ENCODE data around the gene PHKA1.
"Not testable (repeated sequence)": the region's sequence is repeated elsewhere in the genome, so short reads cannot be mapped to it uniquely, and the experiment has no call there.

The PHKA1 gene

DNA sequence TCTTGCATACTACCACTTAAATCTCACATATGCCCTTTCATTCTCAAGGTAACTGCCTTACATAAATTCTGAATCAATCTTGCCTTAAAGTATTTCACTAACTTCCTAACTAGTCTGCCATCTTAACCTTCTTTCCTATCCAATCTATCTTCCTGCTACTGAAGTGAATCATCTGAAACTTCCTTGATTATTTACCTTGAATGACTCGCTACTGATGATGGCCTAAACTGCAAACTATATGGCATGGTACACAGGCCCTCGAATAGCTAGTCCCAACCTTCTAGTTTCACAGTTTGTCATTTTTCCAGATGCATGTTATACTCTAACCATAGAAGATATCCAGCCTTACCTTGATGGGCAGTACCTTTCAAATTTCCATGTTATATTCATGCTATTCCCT is 19.9 kb downstream of the PHKA1 start:
- Histone ChIP-seq H3K4me3 (no peak overlapping the region), H3K4me1 (no peaks in the 10 kb centered on the region), H3K36me3 (replicated peaks) (peaks cover 16% of the 10 kb centered on the region), H3K27me3 (ENCODE audit: low read depth) (no peaks in the 10 kb centered on the region), H3K9me3 (no peaks in the 10 kb centered on the region)
- in situ Hi-C loops (cut with MboI; ENCODE audit: low sequenced_read_pairs) = no loop called here
- DNase-seq (ENCODE audit: low spot score in 2 of 2) = no peak

DNA sequence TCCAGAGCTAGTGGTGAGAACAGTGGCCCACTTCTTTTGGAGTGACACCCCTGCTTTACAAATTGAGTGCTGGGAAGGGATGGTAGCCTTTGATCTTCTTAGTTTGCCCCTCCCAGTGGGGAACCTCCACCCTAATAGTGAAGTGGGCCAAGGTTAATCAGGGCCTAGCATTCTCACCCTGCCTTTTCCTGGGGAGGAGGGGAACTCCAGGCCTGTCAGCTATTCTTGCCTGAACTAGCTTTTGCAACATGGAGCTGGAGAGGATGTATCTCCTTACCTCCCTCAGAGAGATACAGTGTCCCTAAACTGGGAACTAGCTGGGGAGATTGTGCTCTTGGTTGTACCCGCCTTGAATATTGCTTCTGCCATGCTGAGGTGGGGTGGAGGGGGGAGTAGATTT is 20.6 kb downstream of the PHKA1 start:
- in situ Hi-C loops (cut with MboI; ENCODE audit: low sequenced_read_pairs) = no loop called here
- H3K9me3 ChIP-seq = no peaks in the 10 kb centered on the region
- DNase-seq (ENCODE audit: low spot score in 2 of 2) = no peak
- no peak overlapping the region for H3K4me3 ChIP-seq
- no peaks in the 10 kb centered on the region for H3K27me3 ChIP-seq (ENCODE audit: low read depth)
- peaks cover 16% of the 10 kb centered on the region for H3K36me3 ChIP-seq (replicated peaks)
- no peaks in the 10 kb centered on the region for H3K4me1 ChIP-seq

DNA sequence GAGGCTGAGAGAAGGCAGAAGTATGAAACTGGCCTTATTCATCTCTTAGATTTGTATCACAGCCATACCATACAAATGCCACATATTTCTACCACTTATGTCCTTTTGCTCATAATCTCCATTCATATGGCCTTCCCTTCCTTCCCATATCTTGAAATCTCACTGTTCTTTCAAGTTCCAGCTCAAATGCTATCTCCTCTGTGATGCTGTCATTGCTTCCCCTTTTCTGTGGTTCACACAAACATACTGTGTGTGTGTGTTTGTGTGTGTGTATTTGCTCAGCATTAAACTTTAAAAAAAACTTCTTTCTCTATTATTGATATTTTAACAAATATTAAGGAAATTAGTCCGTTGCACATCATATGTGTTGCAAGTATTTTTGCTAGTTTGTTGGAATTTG is 26.7 kb downstream of the PHKA1 start:
- Histone ChIP-seq H3K27me3 (ENCODE audit: low read depth) (no peaks in the 10 kb centered on the region), H3K9me3 (no peaks in the 10 kb centered on the region), H3K4me1 (no peaks in the 10 kb centered on the region), H3K36me3 (replicated peaks) (peaks cover 6% of the 10 kb centered on the region; the same call in 1 of the 2 replicates), H3K4me3 (no peak overlapping the region)
- DNase-seq (ENCODE audit: low spot score in 2 of 2) = no peak
- in situ Hi-C loops (cut with MboI; ENCODE audit: low sequenced_read_pairs) = no loop called here

DNA sequence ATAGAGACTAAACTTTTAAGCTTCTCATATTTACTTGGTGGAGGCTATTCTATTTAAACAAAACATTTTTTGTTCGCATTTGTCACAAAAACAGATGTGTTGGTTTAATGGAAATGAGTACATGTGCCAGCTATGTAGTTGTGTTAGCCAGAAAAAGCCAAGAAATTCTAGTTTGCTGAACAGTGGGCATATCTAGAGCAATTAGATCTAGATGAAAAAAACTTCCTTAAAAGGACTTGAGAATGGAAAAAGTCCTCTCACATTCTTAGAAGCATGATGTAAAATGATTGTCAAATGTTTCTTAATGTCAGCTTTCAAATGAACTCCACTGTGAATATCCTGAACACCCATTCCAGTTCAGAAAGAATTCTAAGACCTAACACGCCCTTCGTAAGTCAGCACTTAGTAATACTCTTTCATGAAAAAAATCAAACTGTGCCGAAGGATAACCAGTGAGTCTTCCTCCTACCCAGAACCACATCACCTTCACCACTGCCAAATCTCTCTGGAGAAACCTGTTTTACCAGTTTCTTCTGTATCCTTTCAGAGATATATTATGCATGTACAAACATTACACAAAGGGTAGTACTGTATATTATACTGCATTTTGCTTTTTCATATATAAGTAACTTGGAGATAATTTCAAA is 28.2 kb downstream of the PHKA1 start:
- DNase-seq (ENCODE audit: low spot score in 2 of 2) = no peak

DNA sequence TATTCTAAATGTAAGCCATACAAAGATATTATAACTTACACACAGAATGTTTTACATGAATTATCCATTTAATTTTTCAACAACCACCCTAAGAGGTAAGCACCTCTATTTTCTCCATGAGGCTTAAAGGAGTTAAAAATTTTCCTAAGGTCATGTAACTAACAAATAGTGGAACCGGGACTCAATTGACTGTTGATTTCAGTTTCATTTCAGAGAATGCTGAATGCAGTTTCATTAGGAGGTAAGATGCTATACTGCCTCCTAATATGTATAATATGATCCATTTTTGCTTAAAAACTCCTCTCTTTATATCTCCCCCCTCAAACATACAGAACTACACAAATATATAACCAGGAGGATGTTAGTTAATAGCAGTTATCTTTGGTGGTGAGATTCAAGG is 29.1 kb downstream of the PHKA1 start:
- no peaks in the 10 kb centered on the region for H3K9me3 ChIP-seq
- no peaks in the 10 kb centered on the region for H3K4me1 ChIP-seq
- H3K4me3 ChIP-seq = no peak overlapping the region
- H3K27me3 ChIP-seq (ENCODE audit: low read depth) = no peaks in the 10 kb centered on the region
- H3K36me3 ChIP-seq (replicated peaks) = peaks cover 6% of the 10 kb centered on the region; the same call in 1 of the 2 replicates
- no peak for DNase-seq (ENCODE audit: low spot score in 2 of 2)
- in situ Hi-C loops (cut with MboI; ENCODE audit: low sequenced_read_pairs) = no loop called here

More for the DNA sequence above, 28.2 kb downstream of the PHKA1 start:
- no peaks in the 10 kb centered on the region for H3K4me1 ChIP-seq
- in situ Hi-C loops (cut with MboI; ENCODE audit: low sequenced_read_pairs) = no loop called here
- H3K9me3 ChIP-seq = no peaks in the 10 kb centered on the region
- H3K4me3 ChIP-seq = no peak overlapping the region
- no peaks in the 10 kb centered on the region for H3K27me3 ChIP-seq (ENCODE audit: low read depth)
- H3K36me3 ChIP-seq (replicated peaks) = peaks cover 6% of the 10 kb centered on the region; the same call in 1 of the 2 replicates

DNA sequence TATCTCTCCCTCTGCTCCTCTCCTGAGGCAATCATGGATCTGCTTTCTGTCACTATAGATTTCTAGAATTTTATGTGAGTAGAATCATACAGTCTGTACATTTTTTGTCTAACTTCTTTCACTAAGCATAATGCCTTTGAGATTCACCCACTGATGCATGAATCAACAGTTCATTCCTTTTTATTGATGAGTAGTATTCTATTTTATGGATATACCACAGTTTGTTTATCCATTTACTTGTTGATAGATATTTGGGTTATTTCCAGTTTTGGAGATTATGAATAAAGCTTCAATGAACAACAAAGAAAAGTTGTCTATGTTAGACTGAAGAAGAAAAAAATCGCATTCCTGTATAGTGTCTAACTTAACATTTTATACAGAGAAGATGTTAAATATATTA is 30.5 kb downstream of the PHKA1 start:
- Histone ChIP-seq H3K36me3 (replicated peaks) (peaks cover 6% of the 10 kb centered on the region; the same call in 1 of the 2 replicates), H3K9me3 (no peaks in the 10 kb centered on the region), H3K4me3 (no peak overlapping the region), H3K27me3 (ENCODE audit: low read depth) (no peaks in the 10 kb centered on the region), H3K4me1 (no peaks in the 10 kb centered on the region)
- DNase-seq (ENCODE audit: low spot score in 2 of 2) = no peak
- in situ Hi-C loops (cut with MboI; ENCODE audit: low sequenced_read_pairs) = no loop called here

DNA sequence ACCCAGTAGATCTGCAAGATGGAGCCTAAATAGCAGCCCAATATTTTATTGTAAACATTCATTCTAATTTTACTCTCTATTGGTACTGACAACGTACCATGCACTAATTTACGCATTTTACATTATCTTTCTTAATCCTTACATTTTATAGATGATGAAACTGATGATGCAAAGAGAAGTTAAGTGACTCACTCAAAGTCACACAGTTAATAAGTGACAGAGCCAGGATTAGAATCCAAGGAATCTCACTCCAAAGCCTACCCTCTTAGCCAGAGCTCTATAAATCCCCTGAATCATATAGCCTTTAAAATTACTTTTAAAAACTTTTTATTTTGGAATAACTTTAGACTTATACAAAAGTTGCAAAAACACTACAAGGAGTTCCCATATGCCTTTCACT is 37.6 kb downstream of the PHKA1 start:
- H3K9me3 ChIP-seq = no peaks in the 10 kb centered on the region
- H3K36me3 ChIP-seq (replicated peaks) = no peaks in the 10 kb centered on the region; the same call in 1 of the 2 replicates
- H3K27me3 ChIP-seq (ENCODE audit: low read depth) = no peaks in the 10 kb centered on the region
- in situ Hi-C loops (cut with MboI; ENCODE audit: low sequenced_read_pairs) = no loop called here
- no peak overlapping the region for H3K4me3 ChIP-seq
- no peak for DNase-seq (ENCODE audit: low spot score in 2 of 2)
- no peaks in the 10 kb centered on the region for H3K4me1 ChIP-seq

DNA sequence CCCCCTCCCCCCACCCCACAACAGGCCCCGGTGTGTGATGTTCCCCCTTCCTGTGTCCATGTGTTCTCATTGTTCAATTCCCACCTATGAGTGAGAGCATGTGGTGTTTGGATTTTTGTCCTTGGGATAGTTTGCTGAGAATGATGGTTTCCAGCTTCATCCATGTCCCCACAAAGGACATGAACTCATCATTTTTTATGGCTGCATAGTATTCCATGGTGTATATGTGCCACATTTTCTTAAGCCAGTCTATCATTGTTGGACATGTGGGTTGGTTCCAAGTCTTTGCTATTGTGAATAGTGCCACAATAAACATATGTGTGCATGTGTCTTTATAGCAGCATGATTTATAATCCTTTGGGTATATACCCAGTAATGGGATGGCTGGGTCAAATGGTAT is 40.2 kb downstream of the PHKA1 start:
- H3K9me3 ChIP-seq; H3K36me3 ChIP-seq (replicated peaks); in situ Hi-C loops (cut with MboI; ENCODE audit: low sequenced_read_pairs); H3K4me1 ChIP-seq; H3K27me3 ChIP-seq (ENCODE audit: low read depth); H3K4me3 ChIP-seq; DNase-seq (ENCODE audit: low spot score in 2 of 2): not testable (repeated sequence)

DNA sequence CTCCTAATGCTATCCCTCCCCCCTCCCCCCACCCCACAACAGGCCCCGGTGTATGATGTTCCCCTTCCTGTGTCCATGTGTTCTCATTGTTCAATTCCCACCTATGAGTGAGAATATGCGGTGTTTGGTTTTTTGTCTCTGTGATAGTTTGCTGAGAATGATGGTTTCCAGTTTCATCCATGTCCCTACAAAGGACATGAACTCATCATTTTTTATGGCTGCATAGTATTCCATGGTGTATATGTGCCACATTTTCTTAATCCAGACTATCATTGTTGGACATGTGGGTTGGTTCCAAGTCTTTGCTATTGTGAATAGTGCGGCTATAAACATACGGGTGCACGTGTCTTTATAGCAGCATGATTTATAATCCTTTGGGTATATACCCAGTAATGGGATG is 44.6 kb downstream of the PHKA1 start:
- H3K4me1 ChIP-seq; in situ Hi-C loops (cut with MboI; ENCODE audit: low sequenced_read_pairs); H3K9me3 ChIP-seq; H3K36me3 ChIP-seq (replicated peaks); H3K4me3 ChIP-seq; H3K27me3 ChIP-seq (ENCODE audit: low read depth); DNase-seq (ENCODE audit: low spot score in 2 of 2): not testable (repeated sequence)

DNA sequence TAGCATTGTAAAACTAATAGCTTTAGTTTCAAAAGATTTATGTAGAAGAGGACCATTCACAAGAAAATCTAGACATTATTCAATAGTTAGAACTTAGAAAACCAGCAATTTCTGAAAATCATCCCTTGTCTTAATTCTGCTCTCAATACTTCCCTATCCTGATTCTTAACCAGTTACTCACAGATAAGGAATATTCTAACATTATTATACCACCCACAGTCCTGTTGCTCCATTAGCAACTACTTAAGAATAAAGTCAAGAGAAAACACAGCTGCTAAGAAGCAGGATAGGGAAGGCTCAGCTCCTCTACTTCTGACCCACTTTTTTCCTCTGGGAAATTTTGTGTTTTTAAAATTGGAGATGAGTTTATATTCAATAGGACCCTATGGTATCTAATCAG is 47.7 kb downstream of the PHKA1 start:
- Histone ChIP-seq H3K36me3 (replicated peaks) (no peaks in the 10 kb centered on the region), H3K9me3 (no peaks in the 10 kb centered on the region), H3K4me1 (no peaks in the 10 kb centered on the region), H3K4me3 (no peak overlapping the region), H3K27me3 (ENCODE audit: low read depth) (no peaks in the 10 kb centered on the region)
- in situ Hi-C loops (cut with MboI; ENCODE audit: low sequenced_read_pairs) = no loop called here
- DNase-seq (ENCODE audit: low spot score in 2 of 2) = no peak

DNA sequence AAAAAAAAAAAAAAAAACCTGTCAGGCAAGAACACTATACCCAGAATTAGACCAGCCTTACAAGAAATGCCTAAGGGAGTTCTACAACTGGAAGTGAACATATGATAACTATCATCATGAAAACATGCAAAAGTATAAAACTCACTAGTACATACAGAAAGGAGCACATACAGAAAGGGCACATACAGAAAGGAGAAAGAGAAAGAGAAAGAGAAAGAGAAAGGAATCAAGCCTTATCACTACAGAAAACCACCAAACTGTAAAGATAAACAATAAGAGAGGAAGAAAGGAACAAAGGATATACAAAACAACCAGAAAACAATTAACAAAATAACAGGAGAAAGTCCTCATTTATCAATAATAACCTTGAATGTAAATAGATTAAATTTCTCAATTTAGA is 50.4 kb downstream of the PHKA1 start:
- no peak for DNase-seq (ENCODE audit: low spot score in 2 of 2)
- no peaks in the 10 kb centered on the region; the same call in 1 of the 2 replicates for H3K4me1 ChIP-seq
- in situ Hi-C loops (cut with MboI; ENCODE audit: low sequenced_read_pairs) = no loop called here
- H3K4me3 ChIP-seq = no peak overlapping the region
- no peaks in the 10 kb centered on the region for H3K9me3 ChIP-seq
- no peaks in the 10 kb centered on the region for H3K27me3 ChIP-seq (ENCODE audit: low read depth)
- H3K36me3 ChIP-seq (replicated peaks) = no peaks in the 10 kb centered on the region

DNA sequence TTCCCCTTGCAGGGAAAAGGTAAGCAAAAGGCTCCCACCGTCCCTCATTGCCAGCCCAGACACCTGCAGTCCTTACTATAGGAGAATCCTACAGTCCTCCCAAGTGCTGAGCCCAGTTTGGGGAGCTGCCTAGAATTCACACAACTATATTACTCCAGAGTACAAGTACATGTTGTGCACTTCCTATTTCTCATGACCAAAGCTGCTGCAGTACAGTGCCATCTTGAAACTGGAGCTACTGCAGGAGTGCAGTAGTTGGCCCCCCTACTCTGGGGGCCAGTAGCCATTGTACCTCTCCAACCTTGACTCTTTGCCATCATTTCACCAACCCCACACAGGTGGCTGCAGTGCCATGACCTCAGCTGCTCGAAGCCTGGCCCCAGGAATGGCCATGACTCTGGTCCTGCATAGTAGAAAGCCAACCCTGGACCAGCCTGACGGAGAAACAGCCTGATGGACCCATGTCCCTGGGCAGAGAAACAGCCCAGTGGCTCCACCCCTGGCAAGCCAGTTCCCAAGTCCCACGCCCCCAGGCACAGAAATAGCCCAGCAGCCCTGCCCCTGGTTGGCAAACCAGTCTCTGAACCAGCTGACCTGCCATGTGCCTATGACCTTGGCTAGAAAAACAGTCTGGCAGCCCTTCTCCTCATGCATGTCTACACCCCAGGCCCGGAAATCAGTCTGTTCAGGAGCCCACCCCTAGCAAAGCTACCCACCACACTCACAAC is 51.9 kb downstream of the PHKA1 start:
- Histone ChIP-seq H3K27me3 (ENCODE audit: low read depth) (no peaks in the 10 kb centered on the region), H3K4me3 (no peak overlapping the region)
- in situ Hi-C loops (cut with MboI; ENCODE audit: low sequenced_read_pairs) = no loop called here

DNA sequence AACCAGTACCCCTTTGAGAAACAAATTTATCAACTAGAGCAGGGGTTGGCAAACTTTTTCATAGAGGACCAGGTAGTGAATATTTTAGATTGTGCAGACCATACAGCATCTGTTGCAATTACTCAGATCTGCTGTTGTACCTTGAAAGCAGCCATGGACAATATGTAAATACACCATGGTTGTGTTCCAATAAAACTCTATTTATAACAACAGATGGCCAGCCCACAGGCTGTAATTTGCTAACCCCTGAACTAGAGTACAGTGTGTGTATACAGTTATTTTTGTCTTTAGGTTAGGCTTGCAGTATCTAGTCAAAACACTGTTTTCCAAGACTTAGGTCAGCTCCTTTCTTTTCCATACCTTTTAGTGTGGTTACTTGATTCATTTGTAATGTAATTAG is 54.4 kb downstream of the PHKA1 start:
- Histone ChIP-seq H3K4me3 (no peak overlapping the region), H3K4me1 (peaks cover 2% of the 10 kb centered on the region; the same call in 1 of the 2 replicates), H3K27me3 (ENCODE audit: low read depth) (no peaks in the 10 kb centered on the region), H3K9me3 (no peaks in the 10 kb centered on the region), H3K36me3 (replicated peaks) (peaks cover 7% of the 10 kb centered on the region)
- in situ Hi-C loops (cut with MboI; ENCODE audit: low sequenced_read_pairs) = no loop called here
- DNase-seq (ENCODE audit: low spot score in 2 of 2) = no peak

More for the DNA sequence above, 51.9 kb downstream of the PHKA1 start:
- Histone ChIP-seq H3K36me3 (replicated peaks) (no peaks in the 10 kb centered on the region; the same call in 1 of the 2 replicates), H3K4me1 (peaks cover 2% of the 10 kb centered on the region; the same call in 1 of the 2 replicates), H3K9me3 (no peaks in the 10 kb centered on the region)
- no peak for DNase-seq (ENCODE audit: low spot score in 2 of 2)

DNA sequence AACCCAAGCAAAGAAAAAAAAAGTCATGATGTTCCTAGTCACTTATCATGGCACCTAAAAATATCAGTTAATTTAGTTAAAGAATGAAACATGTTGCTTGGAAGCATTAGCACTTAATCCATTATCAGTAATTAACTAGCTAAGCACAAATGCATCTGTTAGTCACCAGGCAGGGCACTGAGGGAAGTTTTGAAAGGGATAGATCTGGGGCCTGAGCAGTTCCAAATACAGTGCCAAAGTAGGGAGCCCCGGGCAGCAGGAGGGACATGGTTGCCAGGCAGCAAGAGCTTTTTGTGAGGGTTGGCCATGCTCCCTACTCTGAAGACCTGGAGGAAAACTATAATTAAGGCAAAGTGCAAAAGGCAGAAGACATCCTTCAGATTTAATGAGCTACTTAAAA is 62.0 kb downstream of the PHKA1 start:
- no peaks in the 10 kb centered on the region for H3K4me1 ChIP-seq
- DNase-seq (ENCODE audit: low spot score in 2 of 2) = no peak
- H3K27me3 ChIP-seq (ENCODE audit: low read depth) = no peaks in the 10 kb centered on the region
- H3K36me3 ChIP-seq (replicated peaks) = peaks cover 16% of the 10 kb centered on the region
- no peak overlapping the region for H3K4me3 ChIP-seq
- in situ Hi-C loops (cut with MboI; ENCODE audit: low sequenced_read_pairs) = no loop called here
- H3K9me3 ChIP-seq = no peaks in the 10 kb centered on the region
